D721Med (cell line): ENCODE data around the gene RHOJ.

ENCODE experiments used
- DNase-seq: peaks from one replicate; pipeline ENCODE4 v3.0.0; 2011; ENCODE audit warnings: low spot score; ENCODE audit not compliant: insufficient read length
- FAIRE-seq: peaks from 2 replicates; lab custom pipeline; 2011; peaks lifted over from hg19 to GRCh38; lab: Jason Lieb, UNC
- CTCF ChIP-seq: IDR thresholded peaks from 2 replicates; pipeline ENCODE4 v1.5.1; 2012; ENCODE audit warnings: mild to moderate bottlenecking, control low read depth; ENCODE audit not compliant: insufficient read depth; ENCODE audit errors: missing control alignments

Gene RHOJ

DNA sequence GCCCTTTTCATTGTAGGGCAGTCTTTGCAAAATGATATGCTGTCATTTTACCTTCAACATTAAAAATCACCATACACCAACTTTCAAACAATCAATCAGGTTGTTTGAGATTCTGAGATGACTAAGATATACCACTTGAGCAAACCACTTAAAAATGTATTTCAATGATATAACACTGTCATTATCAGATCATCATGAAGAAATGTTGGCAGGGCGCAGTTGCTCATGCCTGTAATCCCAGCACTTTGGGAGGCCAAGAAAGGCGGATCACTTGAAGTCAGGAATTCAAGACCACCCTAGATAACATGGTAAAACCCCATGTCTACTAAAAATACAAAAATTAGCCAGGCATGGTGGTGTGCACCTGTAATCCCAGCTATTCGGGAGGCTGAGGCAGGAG, 13.0 kb upstream of the RHOJ start:
- DNase-seq (no peak), FAIRE-seq (no peak)
- TF ChIP-seq CTCF, result no peak

DNA sequence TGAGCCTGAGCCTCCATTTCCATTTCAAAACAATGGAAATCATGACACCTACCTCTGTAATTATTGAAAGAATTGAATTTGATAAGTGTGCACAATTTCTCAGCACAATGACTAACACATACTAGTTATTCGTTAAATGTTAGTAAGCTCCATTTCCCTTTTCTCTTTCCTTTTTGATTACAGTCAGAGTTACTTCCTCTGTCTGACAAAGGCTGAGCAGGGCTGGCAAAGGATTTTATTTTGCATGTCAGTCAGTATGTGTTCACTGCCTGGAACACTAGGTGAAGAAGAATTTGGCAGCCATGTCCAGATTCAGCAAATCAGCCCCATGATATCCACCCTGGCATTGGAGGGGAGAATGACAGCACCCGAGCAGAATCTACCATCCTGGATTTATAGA, 12.2 kb upstream of the RHOJ start:
- no peak for TF ChIP-seq CTCF
- DNase-seq, result no peak
- no peak for FAIRE-seq

DNA sequence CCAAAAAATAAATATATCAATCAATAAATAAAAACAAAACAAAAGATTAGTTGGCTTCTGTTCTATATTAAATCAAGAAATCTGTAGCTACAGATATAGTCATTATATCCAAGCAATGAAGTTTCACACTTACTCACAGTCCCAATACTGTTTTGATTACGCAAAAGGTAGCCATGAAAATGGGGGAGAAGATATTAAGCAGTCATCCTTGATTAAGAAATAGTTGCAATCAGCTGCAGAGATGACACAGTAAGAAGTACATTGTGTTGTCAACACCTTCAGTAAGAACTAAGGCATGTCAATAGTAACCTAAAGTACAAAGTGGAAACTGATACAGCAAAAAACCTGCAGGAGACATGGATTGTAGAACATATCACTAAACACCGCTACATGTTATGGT, 11.0 kb upstream of the RHOJ start:
- DNase-seq, result no peak
- FAIRE-seq, result no peak
- TF ChIP-seq CTCF, result no peak

DNA sequence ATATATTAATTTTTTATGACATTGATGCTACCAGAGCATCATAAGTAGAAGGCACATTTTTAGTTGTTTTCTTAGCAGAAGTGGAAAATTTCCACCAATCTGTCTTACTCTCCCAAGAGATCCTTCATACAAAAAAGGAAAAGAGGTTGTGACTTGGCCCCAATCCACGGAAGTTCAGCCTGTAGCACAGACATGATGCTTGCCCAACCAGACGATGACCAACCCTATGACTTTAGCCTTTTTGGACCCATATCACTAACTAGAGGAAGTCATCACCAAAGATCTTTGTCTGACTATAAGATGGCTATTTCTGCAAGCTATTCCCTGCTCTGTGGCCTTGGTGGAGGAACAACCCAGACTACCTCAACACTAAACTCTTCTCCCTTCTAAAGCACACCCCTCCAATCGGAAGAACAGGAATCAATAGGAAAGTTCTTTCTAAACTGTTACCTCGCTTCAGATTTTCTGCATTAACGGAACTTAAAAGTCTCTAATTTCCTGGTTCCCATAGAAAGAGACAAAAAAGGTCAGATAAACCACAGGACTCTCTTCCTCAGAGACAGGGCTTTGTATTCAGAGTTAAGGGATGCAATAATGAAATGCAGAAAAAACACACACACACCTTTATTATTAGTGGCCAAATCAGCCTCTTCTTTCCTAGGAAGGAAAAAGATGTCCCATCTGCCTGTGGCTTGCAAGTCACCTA, 4.1 kb upstream of the RHOJ start:
- TF ChIP-seq CTCF, result no peak
- DNase-seq, result no peak
- no peak for FAIRE-seq

DNA sequence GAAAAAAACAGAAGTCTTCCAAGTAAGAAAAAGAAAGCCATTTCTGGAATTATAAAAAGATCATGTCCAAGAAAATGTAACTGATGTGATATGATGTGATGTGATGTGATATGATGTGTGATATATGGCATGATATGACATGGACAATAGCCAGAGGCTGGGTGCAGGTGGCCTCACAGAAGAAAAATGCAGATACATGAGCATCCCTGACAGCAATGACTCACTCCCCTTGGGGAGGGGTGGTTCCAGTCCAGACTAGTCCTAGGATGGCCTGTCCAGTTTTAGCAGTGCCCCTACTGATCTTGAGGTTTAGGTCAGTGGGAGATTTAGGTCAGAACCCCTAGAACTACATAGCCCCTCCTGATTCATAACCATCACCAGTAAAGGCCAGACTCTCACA, 3.5 kb upstream of the RHOJ start:
- FAIRE-seq (no peak), DNase-seq (no peak)
- no peak for TF ChIP-seq CTCF

- TF ChIP-seq CTCF, result no peak
- FAIRE-seq, result no peak
- no peak for DNase-seq
These were observed 1.2 kb upstream of the RHOJ start for GRCh38 chr14:63203015-63203414.

GRCh38 chr14:63203618-63204406, 431 bp upstream of the RHOJ start:
- DNase-seq (no peak), FAIRE-seq (no peak)

More at GRCh38 chr14:63203618-63204406, 431 bp upstream of the RHOJ start:
- no peak for TF ChIP-seq CTCF
